ENCODE measurements around the gene KIFAP3.
A peak's percentile ranks its signal among the peaks of the same experiment; 100 is the strongest.

The KIFAP3 gene

GRCh38 chr1:169974067-169974466 is 100.4 kb downstream of the KIFAP3 start:
- no peak for DNase-seq

DNA sequence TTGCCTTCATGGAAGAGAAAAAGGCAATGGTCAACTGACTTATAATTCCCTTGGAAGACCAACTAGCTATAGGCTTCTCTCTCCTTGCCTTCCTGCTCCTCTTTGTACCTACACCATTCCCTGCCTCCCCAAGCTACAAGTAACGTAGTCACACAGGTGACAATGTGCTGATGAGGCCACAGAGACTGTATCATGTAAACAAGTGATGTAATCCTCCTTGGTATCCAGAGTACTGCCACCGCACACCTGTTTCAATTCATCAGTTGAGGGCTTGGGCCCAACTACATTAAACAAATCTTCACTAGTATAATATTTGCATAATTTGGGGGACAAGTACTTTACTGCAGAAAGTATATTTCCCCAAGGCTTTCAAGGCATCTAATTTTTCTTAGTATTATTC is 104.4 kb downstream of the KIFAP3 start:
- no peak for DNase-seq

- no peak for DNase-seq
These were observed 106.3 kb downstream of the KIFAP3 start for GRCh38 chr1:169968174-169968573.

- DNase-seq, result no peak
These were observed 110.3 kb downstream of the KIFAP3 start for GRCh38 chr1:169964206-169964605.

DNA sequence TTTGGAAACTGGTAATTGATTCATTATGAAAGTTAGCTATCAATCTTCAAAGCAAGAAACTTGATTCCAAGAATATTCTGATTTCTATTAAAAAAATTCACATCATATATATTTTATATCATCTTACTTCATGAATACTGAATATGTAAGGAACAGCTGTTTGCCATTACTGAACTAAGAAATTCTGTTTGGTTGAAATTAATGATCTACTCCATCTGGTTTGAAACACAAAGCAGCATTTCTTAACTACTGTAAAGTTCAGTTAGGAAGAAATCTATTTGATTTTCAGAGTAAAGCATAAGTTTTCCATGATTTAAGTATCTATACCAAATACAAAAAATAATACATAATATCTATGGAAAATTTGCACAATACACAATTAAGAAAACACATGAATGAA is 114.8 kb downstream of the KIFAP3 start:
- DNase-seq, result no peak

DNA sequence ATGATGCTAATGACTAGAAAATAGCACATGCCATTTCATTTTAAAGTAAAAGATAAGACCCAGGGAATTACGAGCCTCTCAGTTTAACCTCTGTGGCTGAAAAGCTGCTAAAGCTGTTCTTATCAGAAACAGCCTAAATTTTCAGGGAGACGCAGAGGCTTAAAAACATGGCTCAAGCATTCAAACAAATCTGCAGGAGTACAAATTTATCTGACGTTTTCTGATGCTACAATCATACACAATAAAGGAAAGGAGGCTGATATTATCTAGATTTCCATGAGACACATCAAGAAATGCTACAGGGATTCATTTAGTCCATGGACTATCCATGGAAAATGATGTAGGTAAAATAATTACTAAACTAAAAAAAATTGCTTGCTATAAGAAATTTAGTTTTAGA is 115.5 kb downstream of the KIFAP3 start:
- DNase-seq, result no peak

DNA sequence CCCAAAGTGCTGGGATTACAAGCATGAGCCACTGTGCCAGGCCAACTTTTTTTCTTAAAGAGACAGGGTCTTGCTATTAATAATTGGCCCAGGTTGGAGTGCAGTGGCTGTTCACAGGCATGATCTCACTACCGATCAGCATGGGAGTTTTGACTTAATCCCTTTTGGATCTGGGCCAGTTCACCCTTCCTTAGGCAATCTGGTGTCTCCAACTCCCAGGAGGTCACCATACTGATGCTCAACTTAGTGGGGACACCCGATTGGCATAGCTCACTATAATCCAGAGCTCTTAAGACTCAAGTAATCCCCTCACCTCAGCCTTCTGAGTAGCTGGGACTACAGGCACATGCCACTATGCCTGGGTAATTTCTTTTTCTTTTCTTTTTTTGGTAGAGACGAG is 116.6 kb downstream of the KIFAP3 start:
- DNase-seq, result no peak

- DNase-seq, result no peak
These were observed 123.4 kb downstream of the KIFAP3 start for GRCh38 chr1:169951108-169951507.

DNA sequence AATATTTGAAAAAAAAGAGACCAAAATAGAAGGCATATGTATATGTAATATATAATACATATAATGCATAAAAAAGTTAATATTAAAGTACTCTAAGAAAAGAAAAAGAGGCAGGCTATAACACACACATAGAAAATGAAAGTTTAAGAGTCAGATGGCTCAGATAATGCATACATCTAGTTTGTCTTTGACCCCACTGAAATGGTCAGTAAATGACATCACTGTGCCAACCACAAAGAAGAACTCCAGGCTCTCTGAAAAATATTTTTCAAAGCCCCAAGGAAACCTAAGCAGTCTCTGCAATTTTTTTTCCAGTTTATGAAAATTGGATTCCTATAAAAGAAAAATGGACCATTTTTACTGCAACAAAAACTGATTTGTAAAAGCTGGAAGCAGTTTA is 125.4 kb downstream of the KIFAP3 start:
- DNase-seq, result no peak

GRCh38 chr1:169946206-169946605 is 128.3 kb downstream of the KIFAP3 start:
- DNase-seq, result no peak

DNA sequence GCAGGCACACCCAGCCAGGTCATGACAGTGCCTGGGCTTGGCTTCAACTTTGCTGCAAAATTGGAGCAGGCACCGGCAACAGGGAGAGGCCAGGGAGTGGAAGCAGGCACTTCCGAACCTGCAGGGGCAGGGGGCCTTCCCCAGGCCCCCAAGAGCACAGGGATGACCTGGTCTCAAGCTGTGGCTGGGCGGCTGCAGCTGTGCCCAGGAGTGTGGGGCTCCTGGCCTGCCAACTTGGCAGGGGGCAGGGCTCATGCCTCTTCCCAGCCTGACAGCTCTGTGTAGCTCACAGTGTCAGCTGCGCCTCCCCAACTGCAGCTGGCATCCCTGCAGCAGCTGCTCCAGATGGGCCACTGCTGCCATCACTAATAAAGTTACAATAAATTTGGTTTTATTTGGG is 129.3 kb downstream of the KIFAP3 start:
- DNase-seq, result no peak

GRCh38 chr1:169944621-169945020 is 129.9 kb downstream of the KIFAP3 start:
- DNase-seq, result no peak

GRCh38 chr1:169943963-169944526 is 130.4 kb downstream of the KIFAP3 start:
- DNase-seq, result no peak

DNA sequence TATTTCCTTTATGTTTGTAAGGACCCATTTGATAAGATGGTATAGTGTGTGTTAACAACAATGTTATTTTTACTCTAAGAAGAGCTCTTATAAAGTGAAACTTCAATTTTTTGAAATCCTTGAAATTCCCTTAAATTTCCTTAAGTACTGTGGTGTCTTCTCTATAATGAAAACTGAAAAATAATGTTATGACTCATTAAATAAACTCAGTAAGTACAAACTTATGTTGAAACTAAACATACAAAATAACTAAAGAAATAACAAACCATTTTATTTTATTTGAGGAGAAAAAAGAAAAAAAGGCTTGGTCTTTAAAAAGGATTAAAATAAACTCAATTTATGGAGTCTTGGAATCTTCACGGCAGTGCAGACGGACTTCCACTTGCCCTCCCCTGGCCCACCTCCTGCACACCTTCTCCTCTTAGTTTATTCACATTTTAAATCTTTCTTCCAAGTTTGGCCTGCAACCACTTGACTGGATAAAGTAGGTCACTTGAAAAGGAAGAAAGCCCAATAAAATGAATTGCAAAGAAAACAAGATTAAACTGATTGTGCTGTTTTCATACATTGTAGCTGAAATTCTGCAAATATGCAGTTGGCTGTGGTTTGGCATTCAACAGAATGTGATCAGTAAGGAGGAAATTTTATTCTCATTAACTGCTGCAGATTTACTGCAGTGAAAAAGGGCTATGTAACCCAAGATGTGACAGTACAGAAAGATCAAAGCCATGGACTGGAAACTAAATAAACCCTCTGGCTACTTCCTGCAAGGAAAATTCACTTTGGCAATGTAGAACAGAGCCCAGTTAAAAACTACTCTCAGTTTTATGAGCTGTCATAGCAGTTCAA is 132.3 kb downstream of the KIFAP3 start:
- DNase-seq, result no peak

DNA sequence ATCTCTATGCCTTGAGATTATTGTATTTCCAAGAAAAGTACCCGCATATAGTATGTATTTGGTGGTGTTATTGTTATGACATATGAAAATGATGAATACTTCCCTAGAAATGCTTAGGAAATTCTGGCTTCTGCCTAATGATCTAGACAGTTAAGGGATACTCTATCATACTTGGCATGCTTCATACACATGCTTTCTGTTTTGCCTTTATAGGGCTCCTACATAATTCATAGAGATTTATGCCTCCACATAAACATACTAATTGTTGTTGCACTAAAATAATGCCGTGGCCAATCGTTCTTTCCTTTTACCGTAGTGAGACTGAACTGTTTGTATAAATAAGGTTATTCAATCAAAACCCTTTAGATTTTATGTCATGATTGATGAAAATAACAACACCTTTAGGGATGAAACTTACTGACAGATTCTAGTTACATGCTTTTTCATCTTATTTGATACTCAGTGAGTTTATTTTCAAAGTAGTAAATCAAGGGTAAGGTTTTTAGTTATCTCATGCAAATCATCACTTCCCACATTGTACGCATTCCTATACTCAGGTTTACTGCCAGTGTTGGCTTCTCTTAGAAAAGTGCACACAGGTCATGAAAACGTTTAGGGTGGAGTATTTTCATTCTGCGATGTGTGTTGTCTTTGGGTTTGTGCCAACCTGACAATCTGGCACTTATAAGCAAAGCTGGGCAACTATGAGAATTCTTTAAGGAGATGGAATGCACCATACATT is 140.3 kb downstream of the KIFAP3 start:
- DNase-seq, result no peak

DNA sequence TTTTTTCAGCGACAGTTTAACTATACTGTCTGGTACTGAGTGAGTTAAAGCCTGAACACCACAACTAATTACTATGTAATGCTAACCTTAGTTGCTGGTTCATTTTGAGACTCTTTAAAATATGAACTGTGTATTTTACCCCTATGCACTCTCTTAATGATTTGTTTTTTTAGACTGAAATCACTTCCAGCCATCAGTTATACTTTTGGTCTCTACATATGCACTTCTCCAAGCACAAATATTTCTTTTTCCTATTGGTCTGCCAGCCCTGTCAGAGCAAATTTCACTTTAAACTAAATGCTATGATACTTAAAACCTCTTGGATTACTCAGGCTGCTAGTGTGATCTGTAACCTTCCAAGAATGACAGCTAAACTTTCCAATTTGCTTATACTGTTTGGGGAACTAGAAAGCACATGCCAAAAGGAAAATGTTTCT is 142.7 kb downstream of the KIFAP3 start:
- DNase-seq, result no peak

- DNase-seq, result no peak
These were observed 145.3 kb downstream of the KIFAP3 start for GRCh38 chr1:169929210-169929526.

DNA sequence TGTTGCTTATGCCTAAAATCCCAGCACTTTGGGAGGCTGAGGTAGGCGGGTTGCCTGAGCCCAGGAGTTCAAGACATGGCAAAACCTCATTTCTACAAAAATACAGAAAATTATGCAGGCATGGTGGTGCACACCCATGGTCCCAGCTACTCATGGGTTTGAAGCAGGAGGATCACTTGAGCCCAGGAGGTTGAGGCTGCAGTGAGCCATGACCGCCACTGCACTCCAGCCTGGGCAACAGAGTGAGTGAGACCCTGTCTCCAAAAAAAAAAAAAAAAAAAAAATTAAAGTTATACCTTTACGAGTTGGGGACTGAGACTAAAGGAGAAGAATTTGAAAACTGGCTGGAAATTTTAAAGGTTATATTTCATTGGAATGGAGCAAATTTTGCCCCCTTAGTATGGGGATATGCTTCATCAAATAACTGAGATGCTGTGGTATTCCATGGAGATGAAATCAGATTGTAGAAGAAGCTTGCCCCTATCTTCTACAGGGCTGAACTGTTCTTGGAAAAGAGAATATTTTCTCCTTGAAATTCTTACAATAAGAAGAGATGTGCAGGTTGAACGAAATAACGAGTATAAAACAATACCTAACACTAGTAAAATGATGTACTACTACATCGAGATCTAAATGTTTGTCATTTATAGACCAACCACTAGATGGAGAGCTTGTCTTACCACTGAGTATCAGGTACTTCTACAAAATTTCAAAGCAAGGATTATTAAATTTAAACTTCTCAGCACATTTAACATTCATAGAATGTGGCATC is 145.9 kb downstream of the KIFAP3 start:
- peak in 1 of 2 donors; percentile 35 for DNase-seq

GRCh38 chr1:169925505-169926482 is 148.7 kb downstream of the KIFAP3 start:
- DNase-seq, result no peak

GRCh38 chr1:169924829-169925228 is 149.7 kb downstream of the KIFAP3 start:
- no peak for DNase-seq

- DNase-seq, result no peak
These were observed 150.4 kb downstream of the KIFAP3 start for GRCh38 chr1:169924063-169924462.

- no peak for DNase-seq
These were observed 153.4 kb downstream of the KIFAP3 start for GRCh38 chr1:169921080-169921479.

Measured in bone marrow (tissue), 2 donors.